Ureter (tissue), 1 donor: ENCODE data around the gene LBX1. TPM values are rescaled to one million over a fixed set of nuclear protein-coding genes. Genes with fewer than 3 reads are reported as not detected.
"Not testable (repeated sequence)": the region's sequence is repeated elsewhere in the genome, so short reads cannot be mapped to it uniquely, and the experiment has no call there.

ENCODE experiments used
- DNase-seq: peaks from one replicate; pipeline ENCODE4 v3.0.0-alpha.2; 2020; ENCODE audit warnings: low spot score
- total RNA-seq: library from RNA; stranded (reverse); gene quantifications from one replicate; pipeline ENCODE4 v1.2.4, GENCODE V29; 2023
- donor health status: DM: yes; HTN: yes; CAD: no.

LBX1 gene
- total RNA-seq, 1 donor from 2014 or later = not detected

DNA sequence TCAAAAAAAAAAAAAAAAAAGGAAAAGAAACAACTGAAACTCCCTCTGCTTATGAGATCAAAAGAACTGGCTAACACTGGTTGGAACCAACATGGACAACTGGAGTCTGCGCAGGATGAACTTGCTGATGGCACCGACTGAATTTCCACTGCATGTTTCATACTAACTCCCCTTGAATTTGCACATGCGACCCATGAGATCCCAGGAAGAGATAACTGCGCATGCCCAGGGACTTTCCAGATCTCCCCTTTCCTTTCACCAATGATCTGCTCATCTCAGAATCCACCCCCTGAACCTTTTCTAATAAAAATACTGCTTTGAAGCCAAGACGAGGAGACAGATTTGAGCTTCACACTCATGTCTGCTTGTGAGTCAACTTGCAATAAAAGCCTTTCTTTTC is 20.7 kb downstream of the LBX1 start:
- DNase-seq = no peak

DNA sequence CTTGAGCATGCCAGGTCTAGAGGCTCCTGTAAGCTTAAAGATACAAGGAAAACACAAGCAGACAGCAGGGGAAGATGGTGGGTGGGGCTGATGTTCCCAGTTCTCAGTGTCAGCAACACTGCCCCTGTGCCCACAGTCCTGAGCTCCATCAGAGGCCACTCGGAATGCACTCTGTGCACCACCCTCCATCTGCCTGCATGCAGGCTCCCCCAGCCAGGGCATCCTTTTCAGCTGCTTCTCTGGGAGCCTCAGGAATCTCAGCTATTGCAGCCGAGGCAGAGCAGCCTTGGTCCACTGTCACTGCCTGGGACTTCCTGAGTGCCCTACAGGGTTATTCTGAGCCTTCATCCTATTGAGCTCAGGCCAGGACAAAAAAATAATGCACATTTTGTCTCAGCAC is 22.2 kb downstream of the LBX1 start:
- no peak for DNase-seq

DNA sequence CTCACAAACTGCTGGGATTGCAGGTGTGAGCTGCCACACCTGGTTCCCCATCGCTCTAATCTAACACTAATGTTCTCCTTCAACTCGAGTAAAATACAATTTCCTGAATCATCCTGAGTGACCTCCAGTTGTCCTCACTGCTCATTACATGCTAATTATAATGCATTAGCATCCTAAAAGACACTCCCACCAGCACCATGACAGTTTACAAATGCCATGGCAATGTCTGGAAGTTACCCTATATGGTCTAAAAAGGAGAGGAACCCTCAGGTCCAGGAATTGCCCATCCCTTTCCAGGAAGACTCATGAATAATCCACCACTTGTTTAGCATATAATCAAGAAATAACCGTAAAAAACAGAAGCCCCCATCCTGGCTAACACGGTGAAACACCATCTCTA is 26.6 kb downstream of the LBX1 start:
- not testable (repeated sequence) for DNase-seq

DNA sequence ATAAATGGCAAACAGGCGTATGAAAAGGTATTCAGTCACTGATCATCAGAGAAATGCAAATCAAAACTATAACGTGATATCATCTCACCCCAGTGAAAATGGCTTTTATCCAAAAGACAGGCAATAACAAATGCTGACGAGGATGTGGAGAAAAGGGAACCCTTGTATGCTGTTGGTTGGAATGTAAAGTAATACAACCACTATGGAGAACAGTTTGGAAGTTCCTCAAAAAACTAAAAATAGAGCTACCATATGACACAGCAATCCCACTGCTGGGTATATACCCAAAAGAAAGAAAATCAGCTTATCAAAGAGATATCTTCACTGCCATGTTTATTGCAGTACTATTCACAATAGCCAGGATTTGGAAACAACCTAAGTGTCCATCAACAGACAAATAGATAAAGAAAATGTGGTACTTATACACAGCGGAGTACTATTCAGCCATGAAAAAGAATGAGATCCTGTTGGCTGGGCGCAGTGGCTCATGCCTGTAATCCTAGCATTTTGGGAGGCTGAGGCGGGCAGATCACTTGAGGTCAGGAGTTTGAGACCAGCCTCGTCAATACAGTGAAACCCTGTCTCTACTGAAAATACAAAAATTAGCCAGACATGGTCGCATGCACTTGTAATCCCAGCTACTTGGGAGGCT is 30.8 kb downstream of the LBX1 start:
- DNase-seq = not testable (repeated sequence)

DNA sequence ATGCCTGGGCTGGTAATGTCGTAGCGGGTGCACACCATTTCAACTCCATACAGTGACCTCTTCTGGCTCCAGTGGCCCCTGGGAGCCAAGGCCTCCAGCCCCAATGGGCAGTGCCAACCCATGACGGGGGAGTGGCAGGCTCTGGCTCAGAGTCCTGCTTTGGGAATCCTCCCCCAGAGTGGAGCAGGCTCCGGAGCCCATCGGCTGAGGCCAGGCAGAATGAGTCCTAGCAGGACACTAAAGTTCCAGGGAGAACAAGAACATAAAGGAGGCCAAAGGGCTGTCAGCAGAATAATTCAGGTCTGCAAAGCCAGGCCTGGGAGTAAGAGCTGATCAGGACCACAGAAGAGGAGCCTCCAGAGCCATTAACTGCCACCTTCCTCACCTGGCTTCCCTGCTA is 33.3 kb downstream of the LBX1 start:
- no peak for DNase-seq

DNA sequence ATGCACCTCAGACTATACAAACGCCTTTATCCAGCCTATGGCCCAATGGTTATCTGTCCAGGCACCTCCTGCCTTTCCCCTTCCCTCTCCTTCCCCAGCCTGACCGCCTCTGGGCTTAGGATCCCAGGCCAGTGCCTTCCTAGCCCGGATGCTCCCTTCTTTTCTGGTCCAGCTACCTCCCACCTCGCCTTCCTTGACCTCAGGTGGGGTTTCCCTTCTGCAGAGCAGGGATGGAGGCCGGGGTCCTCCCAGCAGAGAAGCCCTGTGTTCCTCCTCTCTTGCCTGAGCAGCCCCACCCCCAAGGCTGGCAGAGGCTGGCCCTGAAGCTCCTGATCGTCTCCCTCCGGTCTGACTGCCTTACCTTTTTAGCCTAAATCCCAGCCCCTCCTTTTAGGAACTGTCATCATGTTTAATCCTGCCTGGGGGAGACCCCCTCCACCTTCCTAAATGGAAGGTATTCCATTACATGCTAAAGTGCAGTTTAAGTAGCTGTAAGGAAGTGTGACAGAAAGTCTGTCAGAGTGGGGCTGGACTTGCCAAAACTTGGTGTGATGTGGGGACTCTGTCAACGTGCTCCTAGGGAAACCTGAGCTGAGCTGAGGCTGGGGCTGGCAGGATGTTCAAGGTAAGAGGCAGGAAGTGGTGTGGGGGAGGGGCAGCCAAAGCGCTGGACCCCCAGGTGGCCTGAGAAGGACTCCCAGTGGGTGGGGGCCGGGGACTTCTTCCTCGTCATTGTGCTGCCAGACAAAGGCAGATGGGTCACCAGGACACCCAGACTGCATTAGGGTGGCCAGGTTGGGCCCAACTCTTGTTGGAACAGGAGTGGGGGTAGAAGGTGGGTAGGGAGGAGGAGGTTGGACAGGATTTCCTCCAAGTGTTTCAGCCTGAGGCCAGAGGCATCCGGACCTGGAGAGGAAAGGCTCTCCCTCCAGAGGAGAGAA is 39.5 kb downstream of the LBX1 start:
- no peak for DNase-seq

DNA sequence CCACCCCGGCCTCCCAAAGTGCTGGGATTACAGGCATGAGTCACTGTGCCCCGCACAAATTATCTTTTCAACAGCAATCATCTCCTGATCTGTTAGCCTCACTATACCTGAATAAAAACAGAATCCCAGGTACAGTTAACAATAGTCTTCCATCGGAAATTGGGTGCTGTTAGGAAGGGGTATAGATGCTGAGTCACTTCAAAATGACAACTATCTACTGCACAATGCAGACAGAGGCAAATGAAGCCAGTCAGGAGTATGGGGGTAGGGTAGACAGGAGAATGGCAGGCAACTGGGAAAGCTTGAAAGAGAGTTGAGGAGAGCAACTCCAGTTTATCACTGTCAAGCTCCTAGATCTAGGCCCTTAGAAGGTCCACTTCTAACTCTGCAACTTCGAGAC is 40.3 kb downstream of the LBX1 start:
- no peak for DNase-seq

DNA sequence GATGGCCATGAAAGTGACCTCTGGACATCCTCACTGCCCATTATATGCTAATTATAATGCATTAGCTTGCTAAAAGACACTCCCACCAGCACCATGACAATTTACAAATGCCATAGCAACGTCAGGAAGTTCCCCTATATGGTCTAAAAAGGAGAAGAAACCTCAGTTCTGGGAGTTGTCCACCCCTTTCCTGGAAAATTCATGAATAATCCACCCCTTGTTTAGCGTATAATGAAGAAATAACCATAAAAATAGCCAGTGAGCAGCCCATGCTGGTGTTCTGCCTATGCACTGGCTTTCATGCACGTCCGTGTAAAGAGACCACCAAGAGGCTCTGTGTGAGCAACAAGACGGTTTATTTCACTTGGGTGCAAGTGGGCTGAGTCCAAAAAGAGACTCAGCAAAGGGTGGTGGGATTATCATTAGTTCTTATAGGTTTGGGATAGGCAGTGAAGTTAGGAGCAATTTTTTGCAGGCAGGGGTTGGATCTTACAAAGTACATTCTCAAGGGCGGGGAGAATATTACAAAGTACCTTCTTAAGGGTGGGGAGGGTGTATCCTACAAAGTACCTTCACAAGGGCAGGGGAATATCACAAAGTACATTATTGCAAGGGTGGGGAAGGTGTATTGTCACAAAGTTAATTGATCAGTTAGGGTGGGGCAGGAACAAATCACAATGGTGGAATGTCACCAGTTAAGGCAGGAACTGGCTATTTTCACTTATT is 45.6 kb downstream of the LBX1 start:
- no peak for DNase-seq

DNA sequence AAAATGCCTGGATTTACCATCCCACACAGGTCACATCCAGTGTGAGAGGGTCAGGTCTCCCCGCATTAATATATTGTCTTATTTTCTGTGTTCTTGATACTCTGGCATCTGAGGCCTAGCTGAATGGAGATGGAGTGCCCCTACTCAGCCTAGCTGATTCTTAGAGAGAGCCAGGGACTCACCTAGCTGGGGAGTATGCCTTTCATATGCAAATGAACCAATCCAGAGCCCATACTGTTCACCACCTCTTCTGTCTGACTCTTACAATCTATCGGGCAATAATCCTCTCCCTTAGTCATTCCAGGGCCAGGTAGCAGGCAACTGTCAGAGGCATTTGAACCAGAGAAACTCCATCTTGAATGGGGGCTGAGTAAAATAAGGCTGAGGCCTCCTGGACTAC is 46.3 kb downstream of the LBX1 start:
- DNase-seq = no peak

Other genes starting within 250 kb of the LBX1 start
- 74.7 TPM for gene MRPL43, start 242.0 kb downstream of the LBX1 start, total RNA-seq
- gene TWNK, start 241.9 kb downstream of the LBX1 start, total RNA-seq = 13.7 TPM
- 63.6 TPM for gene LZTS2, start 229.7 kb downstream of the LBX1 start, total RNA-seq
- gene PDZD7, start 198.3 kb downstream of the LBX1 start, total RNA-seq = 0.18 TPM
- gene SFXN3, start 198.2 kb downstream of the LBX1 start, total RNA-seq = 36.8 TPM
- gene KAZALD1, start 167.5 kb downstream of the LBX1 start, total RNA-seq = 3.4 TPM
- gene TLX1, start 98.2 kb downstream of the LBX1 start, total RNA-seq = not detected
- 30.9 TPM for gene BTRC, start 124.7 kb upstream of the LBX1 start, total RNA-seq